ENCODE data around the gene GNAQ.

GNAQ gene

GRCh38 chr9:77841739-77842386 lies 189.7 kb downstream of the GNAQ start:
- TF ChIP-seq CTCF (IDR thresholded peaks at IDR 0.05; ENCODE audit: low read length, missing control alignments), result peak; percentile 42
- H3K4me3 ChIP-seq (replicated peaks; ENCODE audit: low read depth, low read length), result no peak overlapping the region
- DNase-seq (ENCODE audit: low read depth), result no peak

GRCh38 chr9:77839459-77840140 lies 192.0 kb downstream of the GNAQ start:
- DNase-seq (ENCODE audit: low read depth), result peak; percentile 78
- no peak overlapping the region for H3K4me3 ChIP-seq (replicated peaks; ENCODE audit: low read depth, low read length)
- TF ChIP-seq CTCF (IDR thresholded peaks at IDR 0.05; ENCODE audit: low read length, missing control alignments), result no peak

- no peak for TF ChIP-seq CTCF (IDR thresholded peaks at IDR 0.05; ENCODE audit: low read length, missing control alignments)
- no peak for DNase-seq (ENCODE audit: low read depth)
- H3K4me3 ChIP-seq (replicated peaks; ENCODE audit: low read depth, low read length), result no peak overlapping the region
These were observed 192.6 kb downstream of the GNAQ start for GRCh38 chr9:77838986-77839385.

GRCh38 chr9:77834898-77835488 lies 196.6 kb downstream of the GNAQ start:
- no peak for DNase-seq (ENCODE audit: low read depth)
- H3K4me3 ChIP-seq (replicated peaks; ENCODE audit: low read depth, low read length), result no peak overlapping the region
- no peak for TF ChIP-seq CTCF (IDR thresholded peaks at IDR 0.05; ENCODE audit: low read length, missing control alignments)

- no peak for DNase-seq (ENCODE audit: low read depth)
- H3K4me3 ChIP-seq (replicated peaks; ENCODE audit: low read depth, low read length), result no peak overlapping the region
- TF ChIP-seq CTCF (IDR thresholded peaks at IDR 0.05; ENCODE audit: low read length, missing control alignments), result no peak
These were observed 197.8 kb downstream of the GNAQ start for GRCh38 chr9:77833561-77834429.

- H3K4me3 ChIP-seq (replicated peaks; ENCODE audit: low read depth, low read length), result no peak overlapping the region
- no peak for DNase-seq (ENCODE audit: low read depth)
- TF ChIP-seq CTCF (IDR thresholded peaks at IDR 0.05; ENCODE audit: low read length, missing control alignments), result no peak
These were observed 199.0 kb downstream of the GNAQ start for GRCh38 chr9:77832639-77833038.
